Measurements from ENCODE around the gene ZSWIM3. TPM values are rescaled to one million over a fixed set of nuclear protein-coding genes. Genes with fewer than 3 reads are reported as not detected.

Gene ZSWIM3
- total and polyA plus RNA-seq, 8 donors, result 0.46 to 2.2 (median 1.3) TPM

DNA sequence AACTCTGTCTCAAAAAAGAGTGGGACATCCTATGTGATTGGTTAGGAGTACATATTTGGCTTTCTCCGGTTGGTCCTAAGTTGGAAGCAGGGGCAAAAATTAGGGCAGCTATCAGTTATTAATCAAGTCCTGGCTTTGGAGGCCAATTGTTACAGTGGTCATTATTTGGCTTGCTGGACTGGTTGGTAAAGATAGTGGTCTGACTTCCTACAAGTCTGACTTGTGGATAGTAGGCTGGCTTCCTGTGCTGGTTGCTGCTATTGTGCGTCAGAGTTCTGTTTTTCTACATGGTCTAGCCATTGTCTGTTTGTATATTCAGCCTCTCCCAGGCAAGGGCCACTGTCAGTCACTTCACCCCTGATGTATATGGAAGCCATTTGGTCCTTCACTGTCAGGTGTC is 7.2 kb upstream of the ZSWIM3 start:
- TF ChIP-seq, protein P1, sequence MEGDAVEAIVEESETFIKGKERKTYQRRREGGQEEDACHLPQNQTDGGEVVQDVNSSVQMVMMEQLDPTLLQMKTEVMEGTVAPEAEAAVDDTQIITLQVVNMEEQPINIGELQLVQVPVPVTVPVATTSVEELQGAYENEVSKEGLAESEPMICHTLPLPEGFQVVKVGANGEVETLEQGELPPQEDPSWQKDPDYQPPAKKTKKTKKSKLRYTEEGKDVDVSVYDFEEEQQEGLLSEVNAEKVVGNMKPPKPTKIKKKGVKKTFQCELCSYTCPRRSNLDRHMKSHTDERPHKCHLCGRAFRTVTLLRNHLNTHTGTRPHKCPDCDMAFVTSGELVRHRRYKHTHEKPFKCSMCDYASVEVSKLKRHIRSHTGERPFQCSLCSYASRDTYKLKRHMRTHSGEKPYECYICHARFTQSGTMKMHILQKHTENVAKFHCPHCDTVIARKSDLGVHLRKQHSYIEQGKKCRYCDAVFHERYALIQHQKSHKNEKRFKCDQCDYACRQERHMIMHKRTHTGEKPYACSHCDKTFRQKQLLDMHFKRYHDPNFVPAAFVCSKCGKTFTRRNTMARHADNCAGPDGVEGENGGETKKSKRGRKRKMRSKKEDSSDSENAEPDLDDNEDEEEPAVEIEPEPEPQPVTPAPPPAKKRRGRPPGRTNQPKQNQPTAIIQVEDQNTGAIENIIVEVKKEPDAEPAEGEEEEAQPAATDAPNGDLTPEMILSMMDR (IDR thresholded peaks at IDR 0.05), result no peak
- Histone ChIP-seq H3K27ac (no peak overlapping the region), H3K9me3 (no peaks in the 10 kb centered on the region), H3K27me3 (no peaks in the 10 kb centered on the region), H3K36me3 (peaks cover 0 to 15% (median 3%) of the 10 kb centered on the region in 3 donors), H3K4me1 (peaks cover 0 to 3% (median under 1%) of the 10 kb centered on the region in 3 donors), H3K4me3 (no peak overlapping the region)
- intact Hi-C loops (cut with DNase I), result no loop called here
- WGBS, 2 donors, result 96 to 97% methylated on average over 2 of the region's 2 CpGs
- ATAC-seq (no peak), DNase-seq (no peak), FAIRE-seq (no peak)

DNA sequence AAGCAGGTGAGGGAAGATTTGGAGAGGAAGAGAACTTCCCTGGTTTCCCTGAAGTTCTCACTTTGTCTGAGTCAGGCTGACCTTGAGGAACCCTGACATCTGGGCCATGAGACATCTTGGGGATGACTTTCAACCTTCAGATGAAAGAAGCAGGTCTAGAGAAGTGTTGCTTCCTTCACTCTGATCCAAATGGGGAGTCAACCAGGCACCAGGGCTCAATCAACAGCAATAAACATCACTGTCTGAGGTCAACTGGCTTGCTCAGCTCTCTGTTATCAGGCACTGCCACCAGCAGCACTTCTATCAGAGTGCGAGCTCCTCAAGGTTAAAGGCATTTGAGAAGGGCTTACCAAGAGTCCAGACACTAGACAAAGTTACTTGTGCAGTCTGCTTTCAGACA is 6.5 kb upstream of the ZSWIM3 start:
- Histone ChIP-seq H3K4me1 (peaks cover 7 to 10% (median 8%) of the 10 kb centered on the region in 3 donors), H3K27me3 (no peaks in the 10 kb centered on the region), H3K4me3 (no peak overlapping the region), H3K36me3 (peaks cover 0 to 10% (median 3%) of the 10 kb centered on the region in 3 donors), H3K27ac (no peak overlapping the region), H3K9me3 (no peaks in the 10 kb centered on the region)
- TF ChIP-seq, protein P1 (IDR thresholded peaks at IDR 0.05), result no peak
- FAIRE-seq (no peak), DNase-seq (no peak), ATAC-seq (no peak)
- WGBS, 2 donors, result 29 to 51% methylated on average over 1 of the region's 1 CpG
- intact Hi-C loops (cut with DNase I), result no loop called here

DNA sequence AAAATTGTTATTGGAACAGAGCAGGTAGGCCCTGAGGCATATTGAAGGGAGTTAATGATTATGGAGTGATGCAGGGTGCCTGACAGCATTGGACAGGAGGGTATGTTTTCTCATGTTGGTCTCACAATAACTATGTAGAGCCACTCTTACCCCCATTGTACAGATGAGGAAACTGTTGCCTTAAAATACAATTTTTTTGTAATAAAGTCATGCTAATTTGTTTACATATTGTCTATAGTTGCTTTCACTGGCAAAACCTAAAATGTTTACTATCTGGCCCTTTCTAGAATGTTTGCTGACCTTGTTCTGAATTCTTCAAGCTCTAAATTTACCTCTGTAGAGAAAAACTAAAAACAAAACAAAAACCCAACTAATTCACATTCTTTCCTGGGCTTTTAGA is 5.9 kb upstream of the ZSWIM3 start:
- Histone ChIP-seq H3K9me3 (no peaks in the 10 kb centered on the region), H3K4me1 (peaks cover 13% of the 10 kb centered on the region in 3 donors), H3K27me3 (no peaks in the 10 kb centered on the region), H3K36me3 (peaks cover 0 to 9% (median 3%) of the 10 kb centered on the region in 3 donors), H3K27ac (no peak overlapping the region), H3K4me3 (no peak overlapping the region)
- DNase-seq (no peak), FAIRE-seq (no peak), ATAC-seq (no peak)
- intact Hi-C loops (cut with DNase I), result no loop called here
- TF ChIP-seq, protein P1 (IDR thresholded peaks at IDR 0.05), result no peak

DNA sequence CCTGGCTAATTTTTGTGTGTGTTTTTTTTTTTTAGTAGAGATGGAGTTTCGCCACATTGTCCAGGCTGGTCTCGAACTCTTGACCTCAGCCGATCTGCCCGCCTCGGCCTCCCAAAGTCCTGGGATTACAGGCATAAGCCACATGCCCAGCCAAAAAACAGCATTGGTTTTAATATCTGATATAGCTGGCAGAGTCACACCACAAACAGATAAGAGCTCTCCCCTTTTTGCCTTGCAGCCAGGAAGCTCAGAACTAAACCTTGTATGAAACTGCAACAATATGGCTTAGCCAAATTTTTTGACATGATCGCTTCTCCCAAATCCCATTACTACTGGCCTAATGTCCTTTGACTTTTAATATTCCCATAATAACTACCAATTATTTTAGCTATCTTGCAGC is 5.1 kb upstream of the ZSWIM3 start:
- intact Hi-C loops (cut with DNase I), result no loop called here
- 96 to 99% methylated on average over 6 of the region's 6 CpGs for WGBS, 2 donors
- ATAC-seq, result no peak
- no peak overlapping the region for H3K27ac ChIP-seq
- DNase-seq, result no peak
- H3K27me3 ChIP-seq, result no peaks in the 10 kb centered on the region
- no peaks in the 10 kb centered on the region for H3K9me3 ChIP-seq
- H3K4me1 ChIP-seq, result peaks cover 13 to 14% (median 13%) of the 10 kb centered on the region in 3 donors
- no peak for FAIRE-seq
- TF ChIP-seq, protein P1 (IDR thresholded peaks at IDR 0.05), result no peak
- H3K36me3 ChIP-seq, result peaks cover 0 to 3% (median 1%) of the 10 kb centered on the region in 3 donors
- no peak overlapping the region for H3K4me3 ChIP-seq

DNA sequence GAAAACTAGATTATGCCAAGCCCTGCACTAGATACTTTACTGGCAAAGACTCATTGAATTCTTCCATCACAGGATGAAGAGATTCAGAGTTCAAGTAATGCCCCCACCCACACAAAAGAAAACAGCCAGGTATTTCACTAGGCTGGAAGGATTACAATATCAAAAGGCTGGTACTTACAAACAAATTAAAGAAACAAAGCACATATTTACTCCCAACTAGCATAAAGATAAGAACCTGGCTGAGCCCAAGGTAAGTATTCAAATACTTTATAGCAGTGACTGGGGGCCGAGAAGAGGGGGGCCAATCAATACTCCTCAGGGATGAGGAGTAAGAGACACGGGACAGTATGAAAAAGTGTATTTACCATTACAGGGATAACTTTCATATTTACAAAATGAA is 3.9 kb upstream of the ZSWIM3 start:
- WGBS, 2 donors, result 31 to 32% methylated on average over 2 of the region's 2 CpGs
- no peaks in the 10 kb centered on the region for H3K36me3 ChIP-seq

More for the DNA sequence above, 3.9 kb upstream of the ZSWIM3 start:
- ATAC-seq (no peak), DNase-seq (no peak), FAIRE-seq (no peak)
- no peaks in the 10 kb centered on the region for H3K27me3 ChIP-seq
- TF ChIP-seq, protein P1 (IDR thresholded peaks at IDR 0.05), result no peak
- no peak overlapping the region for H3K27ac ChIP-seq
- peaks cover 13 to 21% (median 14%) of the 10 kb centered on the region in 3 donors for H3K4me1 ChIP-seq
- intact Hi-C loops (cut with DNase I), result no loop called here
- H3K4me3 ChIP-seq, result no peak overlapping the region
- H3K9me3 ChIP-seq, result no peaks in the 10 kb centered on the region
